ENCODE data around the gene FOXN3. TPM values are rescaled to one million over a fixed set of nuclear protein-coding genes. Genes with fewer than 3 reads are reported as not detected.

Gene FOXN3
- total RNA-seq, 1 experiment from 2014 or later, result 125 TPM

- Mint-ChIP-seq H3K36me3 (ENCODE audit: insufficient read depth in 1 of 3, low read depth in 3 of 3) (peaks cover 12 to 32% (median 21%) of the 10 kb centered on the region in 3 experiments; a peak in 6 of 7 replicates), H3K4me3 (no peak overlapping the region), H3K27me3 (ENCODE audit: low read depth) (peaks cover 1% of the 10 kb centered on the region; the same call in 1 of the 2 replicates), H3K27ac (peak overlapping the region; percentile 21 to 73 (median 48); a peak in 6 of 7 replicates), H3K4me1 (peaks cover 7% of the 10 kb centered on the region in 2 experiments), H3K9me3 (no peaks in the 10 kb centered on the region)
- Histone ChIP-seq H4K20me1 (ENCODE audit: control insufficient read depth, insufficient read depth, insufficient read length) (no peaks in the 10 kb centered on the region), H2AK5ac (ENCODE audit: insufficient read length, low read length) (no peak overlapping the region), H3K4me2 (ENCODE audit: insufficient read depth, insufficient read length, low read length) (no peak overlapping the region), H2BK120ac (ENCODE audit: low read depth, low read length, poor library complexity, severe bottlenecking) (no peak overlapping the region), H3K79me2 (ENCODE audit: insufficient read depth, low read length) (peaks cover 4% of the 10 kb centered on the region; the same call in 1 of the 2 replicates), H2AFZ (ENCODE audit: low read length) (no peak overlapping the region), H2BK20ac (ENCODE audit: low read depth, low read length, poor library complexity, severe bottlenecking) (no peak overlapping the region), H3K4ac (ENCODE audit: low read depth, low read length) (no peak overlapping the region), H3K9ac (ENCODE audit: extremely low read depth, insufficient read length, low read length) (no peak overlapping the region), H2BK5ac (ENCODE audit: insufficient read length, low read length) (no peak overlapping the region), H4K5ac (ENCODE audit: insufficient read length, low read depth, low read length) (no peak overlapping the region), H3K14ac (ENCODE audit: insufficient read depth, low read length) (no peak overlapping the region; the same call in 1 of the 2 replicates), H3K9me3 (ENCODE audit: control insufficient read depth, low read depth, low read length) (no peaks in the 10 kb centered on the region), H3K23ac (ENCODE audit: insufficient read length, low read depth, low read length) (no peak overlapping the region), H3K27me3 (ENCODE audit: insufficient read depth, low read length) (no peaks in the 10 kb centered on the region), H3K23me2 (ENCODE audit: insufficient read length, low read depth, low read length, poor library complexity, severe bottlenecking) (no peaks in the 10 kb centered on the region), H3K56ac (ENCODE audit: insufficient read length, low read depth, low read length) (no peak overlapping the region), H4K8ac (replicated peaks; ENCODE audit: insufficient read length, low read depth, low read length) (no peak overlapping the region), H2BK12ac (ENCODE audit: insufficient read length, low read depth, low read length) (no peak overlapping the region), H3K4me1 (ENCODE audit: insufficient read depth, low read length) (no peaks in the 10 kb centered on the region), H3T11ph (ENCODE audit: low read length) (no peak overlapping the region), H3K79me1 (ENCODE audit: insufficient read depth, low read depth, low read length, poor library complexity, severe bottlenecking) (peaks cover 6% of the 10 kb centered on the region), H4K91ac (ENCODE audit: insufficient read length, low read depth, low read length) (no peak overlapping the region), H2BK15ac (ENCODE audit: low read depth, low read length) (no peak overlapping the region), H3K18ac (ENCODE audit: insufficient read length, low read depth, low read length) (no peak overlapping the region), H3K27ac (ENCODE audit: insufficient read length, low read depth, low read length) (no peak overlapping the region)
- no CpG with 5 or more reads among the region's 15 CpGs for WGBS (ENCODE audit: extremely low coverage, insufficient read length, low lambda C conversion rate)
- no peak for DNase-seq
- TF ChIP-seq CTCF (conservative IDR thresholded peaks at IDR 0.05), result no peak
Observed at GRCh38 chr14:89259951-89260609, 157.0 kb downstream of the FOXN3 start.
